IMR-90 (cell line): ENCODE data around the gene PCNX2. TPM values are rescaled to one million over a fixed set of nuclear protein-coding genes. Genes with fewer than 3 reads are reported as not detected.
A peak's percentile ranks its signal among the peaks of the same experiment; 100 is the strongest.

Experiments
- ATAC-seq: fragments of 200-7000 bp; cut with Tn5 transposase; 2 replicates; pipeline ENCODE4 v1.9.1; 2020; ENCODE audit warnings: low read depth, mild to moderate bottlenecking, moderate library complexity
- BruUV-seq: library from RNA; stranded (reverse); fragments of 400-500 nt; replicated peaks from 2 replicates; lab custom pipeline; 2021; lab: Mats Ljungman, UMichigan
- CTCF ChIA-PET: fragments of 300-600 bp; formaldehyde crosslinking; extraction: SDS; loops from one replicate; lab custom pipeline; 2021; ENCODE audit warnings: antibody characterized with exemption; lab: Yijun Ruan, JAX
- POLR2A ChIA-PET: fragments of 300-600 bp; sonication (Branson Sonifier 250); formaldehyde crosslinking; loops from one replicate; lab custom pipeline; 2022; ENCODE audit warnings: antibody characterized with exemption; ENCODE audit not compliant: unreplicated experiment; lab: Charles Lee
- DNase-seq: peaks from one replicate; pipeline ENCODE4 v3.0.0; 2013
- H2AFZ ChIP-seq: replicated peaks from 2 replicates; pipeline ENCODE3; 2013; ENCODE audit warnings: low read length, mild to moderate bottlenecking; ENCODE audit not compliant: poor library complexity
- H2AK5ac ChIP-seq: 2 replicates; pipeline ENCODE4 v1.6.1; 2013; ENCODE audit warnings: low read depth, low read length, inconsistent platforms
- H2AK9ac ChIP-seq: replicated peaks from 2 replicates; pipeline ENCODE3; 2013; ENCODE audit warnings: mild to moderate bottlenecking, low read depth, low read length, moderate library complexity; ENCODE audit not compliant: poor library complexity
- H2BK120ac ChIP-seq: 2 replicates; pipeline ENCODE4 v1.6.1; 2013; ENCODE audit warnings: low read depth, low read length, inconsistent platforms
- H2BK15ac ChIP-seq: 3 replicates; pipeline ENCODE4 v1.6.1; 2013; ENCODE audit warnings: low read depth, low read length, inconsistent platforms
- H2BK20ac ChIP-seq: 2 replicates; pipeline ENCODE4 v1.6.1; 2013; ENCODE audit warnings: low read depth, mild to moderate bottlenecking, inconsistent platforms, low read length, moderate library complexity
- H2BK5ac ChIP-seq: 2 replicates; pipeline ENCODE4 v1.6.1; 2013; ENCODE audit warnings: mild to moderate bottlenecking, low read depth, low read length, inconsistent platforms; ENCODE audit not compliant: poor library complexity, severe bottlenecking
- H3K14ac ChIP-seq: replicated peaks from 2 replicates; pipeline ENCODE4 v1.6.1; 2013; ENCODE audit warnings: low read depth, low read length, inconsistent platforms
- H3K18ac ChIP-seq: 2 replicates; pipeline ENCODE4 v1.6.1; 2013; ENCODE audit warnings: low read depth, low read length, control low read depth
- H3K23ac ChIP-seq: 2 replicates; pipeline ENCODE4 v1.6.1; 2013; ENCODE audit warnings: low read depth, low read length, inconsistent platforms
- H3K27ac ChIP-seq: 2 replicates; pipeline ENCODE4 v1.5.1; 2013; ENCODE audit warnings: mild to moderate bottlenecking, control low read depth, low read length; ENCODE audit not compliant: insufficient read depth
- H3K27me3 ChIP-seq: 2 replicates; pipeline ENCODE4 v1.6.1; 2013; ENCODE audit warnings: low read length; ENCODE audit not compliant: control insufficient read depth, insufficient read depth
- H3K36me3 ChIP-seq: 2 replicates; pipeline ENCODE4 v1.6.1; 2013; ENCODE audit warnings: low read length, mixed read lengths; ENCODE audit not compliant: control insufficient read depth, insufficient read depth
- H3K4ac ChIP-seq: 2 replicates; pipeline ENCODE4 v1.6.1; 2013; ENCODE audit warnings: low read depth, low read length, inconsistent platforms
- H3K4me1 ChIP-seq: 2 replicates; pipeline ENCODE4 v1.6.1; 2013; ENCODE audit warnings: low read length, mixed read lengths; ENCODE audit not compliant: control insufficient read depth, insufficient read depth
- H3K4me2 ChIP-seq: 2 replicates; pipeline ENCODE4 v1.6.1; 2013; ENCODE audit warnings: low read depth, mild to moderate bottlenecking, control low read depth, low read length, moderate library complexity
- H3K4me3 ChIP-seq: 2 replicates; pipeline ENCODE4 v1.5.1; 2013; ENCODE audit warnings: low read depth, mild to moderate bottlenecking, control low read depth, low read length, moderate library complexity; ENCODE audit not compliant: insufficient read depth
- H3K56ac ChIP-seq: 2 replicates; pipeline ENCODE4 v1.6.1; 2013; ENCODE audit warnings: low read length, inconsistent platforms; ENCODE audit not compliant: insufficient read depth; ENCODE audit errors: extremely low read depth
- H3K79me1 ChIP-seq, 2 experiments: 2 replicates each; pipeline ENCODE4 v1.6.1; 2013; ENCODE audit warnings: low read length in 2 of 2, inconsistent platforms in 1 of 2, low read depth in 1 of 2
- H3K9ac ChIP-seq: 2 replicates; pipeline ENCODE4 v1.6.1; 2013; ENCODE audit warnings: low read depth, low read length, control low read depth
- H3K9me1 ChIP-seq: 2 replicates; pipeline ENCODE4 v1.6.1; 2013; ENCODE audit warnings: low read length, inconsistent platforms; ENCODE audit not compliant: insufficient read depth
- H3K9me3 ChIP-seq: 2 replicates; pipeline ENCODE4 v1.6.1; 2013; ENCODE audit warnings: low read length; ENCODE audit not compliant: control insufficient read depth, insufficient read depth
- H4K20me1 ChIP-seq: 2 replicates; pipeline ENCODE4 v1.6.1; 2013; ENCODE audit warnings: low read length, inconsistent platforms; ENCODE audit not compliant: insufficient read depth
- H4K5ac ChIP-seq: 2 replicates; pipeline ENCODE4 v1.6.1; 2013; ENCODE audit warnings: mild to moderate bottlenecking, low read depth, low read length, control low read depth
- H4K8ac ChIP-seq, 2 experiments: 2 replicates each; pipeline ENCODE4 v1.6.1; 2013; ENCODE audit warnings: low read depth in 2 of 2, low read length in 2 of 2, control low read depth in 1 of 2, inconsistent platforms in 1 of 2
- H4K91ac ChIP-seq: 2 replicates; pipeline ENCODE4 v1.6.1; 2013; ENCODE audit warnings: low read depth, low read length, inconsistent platforms; ENCODE audit not compliant: insufficient read depth
- CEBPB ChIP-seq: IDR thresholded peaks from 2 replicates; pipeline ENCODE4 v1.6.1; 2012; ENCODE audit warnings: low read depth, low read length, improper control_type of control experiment
- CHD1 ChIP-seq: IDR thresholded peaks from 2 replicates; pipeline ENCODE4 v1.6.1; 2012; ENCODE audit warnings: low read depth, low read length, improper control_type of control experiment
- CTCF ChIP-seq: conservative IDR thresholded peaks from 2 replicates; pipeline ENCODE4 v1.5.1; 2012; ENCODE audit warnings: mild to moderate bottlenecking, low read depth, low read length, improper control_type of control experiment
- MXI1 ChIP-seq: IDR thresholded peaks from 2 replicates; pipeline ENCODE4 v1.6.1; 2012; ENCODE audit warnings: low read depth, mild to moderate bottlenecking, low read length, moderate library complexity, borderline replicate concordance
- NFE2L2 ChIP-seq: fragments of 150-350 bp; IDR thresholded peaks from 2 replicates; pipeline ENCODE4 v1.6.1; 2016; ENCODE audit warnings: low read depth, mild to moderate bottlenecking, low read length
- POLR2A ChIP-seq: IDR thresholded peaks from 2 replicates; pipeline ENCODE4 v1.6.1; 2012; ENCODE audit warnings: mild to moderate bottlenecking, low read depth, low read length
- RAD21 ChIP-seq: IDR thresholded peaks from 2 replicates; pipeline ENCODE4 v1.6.1; 2012; ENCODE audit warnings: low read length, improper control_type of control experiment
- SMC3 ChIP-seq: fragments of 150-350 bp; IDR thresholded peaks from 2 replicates; pipeline ENCODE4 v1.6.1; 2016; ENCODE audit warnings: low read depth, mild to moderate bottlenecking, antibody characterized with exemption, low read length, moderate library complexity
- WGBS, 2 experiments: methylation state at CpG; one replicate each; pipeline versions ENCODE4 v1.1.5 to v1.1.7; 2013; ENCODE audit warnings: missing lambda C conversion rate in 2 of 2; ENCODE audit not compliant: insufficient read length in 1 of 2; ENCODE audit errors: extremely low coverage in 2 of 2; 5-methylcytosine and 5-hydroxymethylcytosine counted together
- dilution Hi-C: fragments of 300-500 bp; cut with HindIII; formaldehyde crosslinking; loops from one replicate; pipeline ENCODE4 v1.14.3; 2018; ENCODE audit warnings: low sequenced_read_pairs; ENCODE audit not compliant: unreplicated experiment
- in situ Hi-C: fragments of 300-500 bp; cut with MboI; formaldehyde crosslinking; loops from 3 replicates; pipeline ENCODE4 v1.14.3; 2019; ENCODE audit warnings: low sequenced_read_pairs, inconsistent platforms, mixed read lengths
- intact Hi-C: fragments of 100-400 bp; cut with micrococcal nuclease; formaldehyde crosslinking; loops from 2 replicates; pipeline ENCODE4 v1.10.0; 2022
- polyA plus RNA-seq, 3 experiments: library from polyadenylated mRNA; depleted of rRNA; stranded (reverse); fragments of >200 nt; gene quantifications; 2 replicates each; pipeline ENCODE4 v1.2.3, GENCODE V29; 2012; ENCODE audit warnings: low replicate concordance in 1 of 3
- total RNA-seq: library from RNA; depleted of rRNA; stranded (reverse); fragments of >200 nt; gene quantifications from 2 replicates; pipeline ENCODE4 v1.2.3, GENCODE V29; 2012
- TF ChIP-seq, protein P1 (sequence below): fragments of 150-350 bp; IDR thresholded peaks from 2 replicates; pipeline ENCODE4 v1.6.1; 2017; ENCODE audit warnings: mild to moderate bottlenecking, antibody characterized with exemption, low read length, low read depth

Gene PCNX2
- total and polyA plus RNA-seq, 2 of the 4 experiments (the other 2 are of a cell fraction): 15.9 to 22.6 TPM

GRCh38 chr1:233246965-233247364 is 48.6 kb downstream of the PCNX2 start:
- Histone ChIP-seq H3K4me1 (peaks cover 4% of the 10 kb centered on the region; the same call in 1 of the 2 replicates), H2BK5ac (no peak overlapping the region), H4K91ac (no peak overlapping the region), H3K23ac (no peak overlapping the region), H4K8ac (no peak overlapping the region), H3K9me1 (peaks cover 6% of the 10 kb centered on the region; the same call in 1 of the 2 replicates), H3K27ac (no peak overlapping the region), H4K5ac (no peak overlapping the region), H2AK9ac (no peak overlapping the region), H3K18ac (no peak overlapping the region), H3K9ac (no peak overlapping the region), H3K9me3 (no peaks in the 10 kb centered on the region), H3K4me3 (no peak overlapping the region), H3K36me3 (peaks cover 14% of the 10 kb centered on the region), H2BK120ac (no peak overlapping the region), H3K56ac (no peak overlapping the region), H3K79me1 (no peaks in the 10 kb centered on the region; a peak in 1 of 4 replicates), H3K27me3 (no peaks in the 10 kb centered on the region), H2BK20ac (no peak overlapping the region), H4K20me1 (no peaks in the 10 kb centered on the region), H3K4me2 (no peak overlapping the region), H2BK15ac (no peak overlapping the region), H3K4ac (no peak overlapping the region), H3K14ac (0 out of 2 replicates have a peak overlapping the region, but pooled peaks have one; percentile 13), H2AK5ac (no peak overlapping the region), H2AFZ (no peak overlapping the region)
- BruUV-seq: no TSS peak
- 92% methylated on average over 2 of the region's 5 CpGs; no CpG with 5 or more reads in 1 of the 2 experiments for WGBS, 2 experiments
- ATAC-seq (no peak), DNase-seq (no peak)
- intact Hi-C loops: loop anchor here (10.0 kb wide), 1 partner anchor 292 kb away; the partner anchor contains the start of gene NTPCR
- dilution Hi-C loops: no loop called here
- CTCF ChIA-PET: no interaction called here
- POLR2A ChIA-PET: interaction anchor here (0.6 kb wide), 1 partner anchor 123 kb away, joined by 3 read pairs; no protein-coding TSS in a partner anchor
- TF ChIP-seq, protein P1, sequence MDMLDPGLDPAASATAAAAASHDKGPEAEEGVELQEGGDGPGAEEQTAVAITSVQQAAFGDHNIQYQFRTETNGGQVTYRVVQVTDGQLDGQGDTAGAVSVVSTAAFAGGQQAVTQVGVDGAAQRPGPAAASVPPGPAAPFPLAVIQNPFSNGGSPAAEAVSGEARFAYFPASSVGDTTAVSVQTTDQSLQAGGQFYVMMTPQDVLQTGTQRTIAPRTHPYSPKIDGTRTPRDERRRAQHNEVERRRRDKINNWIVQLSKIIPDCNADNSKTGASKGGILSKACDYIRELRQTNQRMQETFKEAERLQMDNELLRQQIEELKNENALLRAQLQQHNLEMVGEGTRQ: no peak
- TF ChIP-seq SMC3 (no peak), MXI1 (no peak), POLR2A (no peak), CTCF (no peak), CEBPB (no peak), NFE2L2 (no peak), CHD1 (no peak), RAD21 (no peak)
- in situ Hi-C loops: no loop called here
